WI38 (cell line): ENCODE data around the gene RFESD.

Experiments used
- H3K4me3 ChIP-seq: 2 replicates; pipeline ENCODE4 v1.5.1; 2011; ENCODE audit warnings: low read depth, mild to moderate bottlenecking, control low read depth, low read length
- TF ChIP-seq, protein P1 (sequence below): IDR thresholded peaks from 2 replicates; pipeline ENCODE4 v1.5.1; 2012; ENCODE audit warnings: low read depth, mild to moderate bottlenecking, control low read depth, low read length

The RFESD gene

GRCh38 chr5:95611396-95611795, 35.2 kb upstream of the RFESD start:
- H3K4me3 ChIP-seq, result no peak overlapping the region
- TF ChIP-seq, protein P1, sequence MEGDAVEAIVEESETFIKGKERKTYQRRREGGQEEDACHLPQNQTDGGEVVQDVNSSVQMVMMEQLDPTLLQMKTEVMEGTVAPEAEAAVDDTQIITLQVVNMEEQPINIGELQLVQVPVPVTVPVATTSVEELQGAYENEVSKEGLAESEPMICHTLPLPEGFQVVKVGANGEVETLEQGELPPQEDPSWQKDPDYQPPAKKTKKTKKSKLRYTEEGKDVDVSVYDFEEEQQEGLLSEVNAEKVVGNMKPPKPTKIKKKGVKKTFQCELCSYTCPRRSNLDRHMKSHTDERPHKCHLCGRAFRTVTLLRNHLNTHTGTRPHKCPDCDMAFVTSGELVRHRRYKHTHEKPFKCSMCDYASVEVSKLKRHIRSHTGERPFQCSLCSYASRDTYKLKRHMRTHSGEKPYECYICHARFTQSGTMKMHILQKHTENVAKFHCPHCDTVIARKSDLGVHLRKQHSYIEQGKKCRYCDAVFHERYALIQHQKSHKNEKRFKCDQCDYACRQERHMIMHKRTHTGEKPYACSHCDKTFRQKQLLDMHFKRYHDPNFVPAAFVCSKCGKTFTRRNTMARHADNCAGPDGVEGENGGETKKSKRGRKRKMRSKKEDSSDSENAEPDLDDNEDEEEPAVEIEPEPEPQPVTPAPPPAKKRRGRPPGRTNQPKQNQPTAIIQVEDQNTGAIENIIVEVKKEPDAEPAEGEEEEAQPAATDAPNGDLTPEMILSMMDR, result no peak

- TF ChIP-seq, protein P1, result no peak
- no peak overlapping the region for H3K4me3 ChIP-seq
These were observed 33.1 kb upstream of the RFESD start for GRCh38 chr5:95613514-95613913.

- no peak overlapping the region for H3K4me3 ChIP-seq
- TF ChIP-seq, protein P1, result no peak
These were observed 31.5 kb upstream of the RFESD start for GRCh38 chr5:95615164-95615467.

DNA sequence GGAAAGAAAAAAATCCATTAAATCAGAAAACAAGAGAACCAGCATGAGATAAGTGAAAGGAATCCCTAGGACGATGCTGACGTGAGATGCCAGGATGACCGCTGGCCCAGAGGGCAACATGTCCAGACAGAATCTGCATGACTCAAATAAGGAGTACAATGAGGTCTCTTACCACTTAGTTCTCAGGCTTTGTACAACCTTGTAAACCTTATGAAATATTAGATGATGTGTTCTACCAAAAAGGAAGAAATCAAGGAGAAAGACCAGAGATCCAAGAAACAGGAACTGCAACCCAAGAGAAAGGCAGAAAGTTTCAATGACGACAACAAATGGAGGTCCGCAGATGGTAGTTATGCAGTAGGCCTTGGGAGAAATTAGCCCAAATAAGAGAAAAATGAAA, 29.5 kb upstream of the RFESD start:
- TF ChIP-seq, protein P1, result no peak
- no peak overlapping the region for H3K4me3 ChIP-seq

- TF ChIP-seq, protein P1, result no peak
- H3K4me3 ChIP-seq, result no peak overlapping the region; the same call in 1 of the 2 replicates
These were observed 27.5 kb upstream of the RFESD start for GRCh38 chr5:95619096-95619495.

- peak overlapping the region; percentile 54 for H3K4me3 ChIP-seq
- TF ChIP-seq, protein P1, result no peak
These were observed 27.0 kb upstream of the RFESD start for GRCh38 chr5:95619514-95620029.

- H3K4me3 ChIP-seq, result peak within 1 kb of the TSS; percentile 54
- TF ChIP-seq, protein P1, result no peak; the same call in 1 of the 2 replicates
These were observed 26.3 kb upstream of the RFESD start, which contains the start of gene GPR150 for GRCh38 chr5:95620030-95620869. TSS of gene GPR150 (plus strand) at chr5:95620087. CDS start at chr5:95620276, 189 bp downstream.
